SK-N-SH (cell line): Measurements from ENCODE around the gene KRTAP10-8. TPM values are rescaled to one million over a fixed set of nuclear protein-coding genes. Genes with fewer than 3 reads are reported as not detected.

Source experiments
- CTCF ChIA-PET: fragments of 300-600, 350-600 bp; formaldehyde crosslinking; extraction: SDS; loops from one replicate; lab custom pipeline; 2021; lab: Yijun Ruan, JAX
- POLR2A ChIA-PET: fragments of 350-600 bp; sonication (Branson Sonifier 250); formaldehyde crosslinking; extraction: SDS; loops from one replicate; lab custom pipeline; 2020; ENCODE audit warnings: antibody characterized with exemption, inconsistent platforms; lab: Yijun Ruan, JAX
- DNase-seq: peaks from one replicate; pipeline ENCODE4 v3.0.0; 2012
- H2AFZ ChIP-seq: fragments of 200-600 bp; sonication (generic); 2 replicates; pipeline ENCODE4 v1.8.1; 2016; ENCODE audit warnings: antibody characterized with exemption, mild to moderate bottlenecking, low read depth
- H3F3A ChIP-seq: fragments of 200-600 bp; sonication (generic); replicated peaks from 2 replicates; pipeline ENCODE3; 2016; ENCODE audit warnings: antibody characterized with exemption, mild to moderate bottlenecking; ENCODE audit not compliant: insufficient read depth
- H3K27ac ChIP-seq, 2 experiments: fragments of 200-500 bp in 1 of 2; fragments of 200-600 bp in 1 of 2; sonication (Bioruptor generic) in 1 of 2; sonication (generic), shearing (Covaris generic) in 1 of 2; 2 replicates each; pipeline versions ENCODE4 v1.5.1 to v1.6.1; 2014 to 2016; ENCODE audit warnings: low read depth in 2 of 2, inconsistent platforms in 1 of 2, low read length in 1 of 2, mild to moderate bottlenecking in 1 of 2, mixed read lengths in 1 of 2
- H3K27me3 ChIP-seq: fragments of 200-600 bp; sonication (generic), shearing (Covaris generic); 2 replicates; pipeline ENCODE4 v1.6.1; 2016; ENCODE audit warnings: mixed run types; ENCODE audit not compliant: insufficient read depth
- H3K36me3 ChIP-seq, 2 experiments: fragments of 200-500 bp in 1 of 2; fragments of 200-600 bp in 1 of 2; sonication (Bioruptor generic) in 1 of 2; sonication (generic) in 1 of 2; replicated peaks in 1 of 2; 2 replicates each; pipeline versions ENCODE3 to v1.5.1; 2014 to 2016; ENCODE audit warnings: low read length in 1 of 2, mild to moderate bottlenecking in 1 of 2; ENCODE audit not compliant: insufficient read depth in 2 of 2, control insufficient read depth in 1 of 2
- H3K4me1 ChIP-seq, 2 experiments: fragments of 200-500 bp in 1 of 2; fragments of 200-600 bp in 1 of 2; sonication (Bioruptor generic) in 1 of 2; sonication (generic), shearing (Covaris generic) in 1 of 2; 2 replicates each; pipeline versions ENCODE4 v1.5.1 to v1.6.1; 2014 to 2016; ENCODE audit warnings: low read depth in 1 of 2, low read length in 1 of 2, mixed run types in 1 of 2; ENCODE audit not compliant: insufficient read depth in 2 of 2, control insufficient read depth in 1 of 2
- H3K4me2 ChIP-seq: fragments of 200-600 bp; sonication (generic), shearing (Covaris generic); 2 replicates; pipeline ENCODE4 v1.6.1; 2017; ENCODE audit warnings: mixed run types
- H3K4me3 ChIP-seq, 2 experiments: fragments of 200-500 bp in 1 of 2; fragments of 200-600 bp in 1 of 2; sonication (Bioruptor generic) in 1 of 2; sonication (generic), shearing (Covaris generic) in 1 of 2; 2 replicates each; pipeline versions ENCODE4 v1.5.1 to v1.8.1; 2014 to 2016; ENCODE audit warnings: low read depth in 2 of 2, inconsistent platforms in 1 of 2, low read length in 1 of 2, mild to moderate bottlenecking in 1 of 2, mixed read lengths in 1 of 2, moderate library complexity in 1 of 2
- H3K79me2 ChIP-seq: fragments of 200-600 bp; sonication (generic); 2 replicates; pipeline ENCODE4 v1.8.1; 2017; ENCODE audit warnings: mild to moderate bottlenecking; ENCODE audit not compliant: insufficient read depth
- H3K9ac ChIP-seq: fragments of 200-600 bp; sonication (generic); 2 replicates; pipeline ENCODE4 v1.6.1; 2017; ENCODE audit warnings: mixed run types
- H3K9me2 ChIP-seq: fragments of 200-600 bp; sonication (generic); 2 replicates; pipeline ENCODE4 v1.6.1; 2017; ENCODE audit warnings: mixed run types
- H3K9me3 ChIP-seq: fragments of 200-600 bp; sonication (generic); 2 replicates; pipeline ENCODE4 v1.6.1; 2017; ENCODE audit warnings: mixed run types, mild to moderate bottlenecking, moderate library complexity
- H4K20me1 ChIP-seq: fragments of 200-600 bp; sonication (generic); 2 replicates; pipeline ENCODE4 v1.6.1; 2017; ENCODE audit warnings: mild to moderate bottlenecking, mixed run types; ENCODE audit not compliant: insufficient read depth
- ELF1 ChIP-seq: IDR thresholded peaks from 2 replicates; pipeline ENCODE4 v1.4.0; 2012
- EZH2phosphoT487 ChIP-seq: fragments of 200-600 bp; sonication (generic); IDR thresholded peaks from 2 replicates; pipeline ENCODE4 v1.6.1; 2017; ENCODE audit warnings: low read depth, mixed run types, mild to moderate bottlenecking, antibody characterized with exemption, moderate library complexity, borderline replicate concordance
- FOXJ3 ChIP-seq: sonication (generic); formaldehyde crosslinking; IDR thresholded peaks from 2 replicates; pipeline ENCODE4 v1.5.1; 2020; ENCODE audit warnings: mild to moderate bottlenecking, missing genetic modification reagents
- FOXM1 ChIP-seq: IDR thresholded peaks from 2 replicates; pipeline ENCODE4 v1.4.0; 2012; ENCODE audit warnings: low read depth, mild to moderate bottlenecking
- GABPA ChIP-seq: IDR thresholded peaks from 2 replicates; pipeline ENCODE4 v1.4.0; 2012; ENCODE audit warnings: low read depth, mild to moderate bottlenecking
- IRF3 ChIP-seq: fragments of 150-350 bp; IDR thresholded peaks from 2 replicates; pipeline ENCODE4 v1.6.1; 2016; ENCODE audit warnings: mild to moderate bottlenecking, low read depth, low read length
- JUND ChIP-seq: IDR thresholded peaks from 2 replicates; pipeline ENCODE4 v1.4.0; 2012
- NFIC ChIP-seq: IDR thresholded peaks from 2 replicates; pipeline ENCODE4 v1.4.0; 2012; ENCODE audit warnings: borderline replicate concordance
- REST ChIP-seq: IDR thresholded peaks from 2 replicates; pipeline ENCODE4 v1.6.1; 2012; ENCODE audit warnings: mild to moderate bottlenecking, low read depth, low read length, moderate library complexity
- RXRA ChIP-seq: IDR thresholded peaks from 2 replicates; pipeline ENCODE4 v1.4.0; 2012; ENCODE audit warnings: low read depth, mild to moderate bottlenecking, borderline replicate concordance
- TAF1 ChIP-seq: IDR thresholded peaks from 2 replicates; pipeline ENCODE4 v1.6.1; 2012; ENCODE audit warnings: low read depth, mild to moderate bottlenecking, low read length, moderate library complexity, borderline replicate concordance
- WGBS: methylation state at CpG from one replicate; pipeline ENCODE4 v1.1.6; 2017; ENCODE audit warnings: low lambda C conversion rate; 5-methylcytosine and 5-hydroxymethylcytosine counted together
- polyA plus RNA-seq, 3 experiments: library from polyadenylated mRNA; depleted of rRNA; stranded (reverse); fragments of >200 nt; gene quantifications; 2 replicates each; pipeline ENCODE4 v1.2.3, GENCODE V29; 2012

The KRTAP10-8 gene
- polyA plus RNA-seq, 1 of the 3 experiments (the other 2 are of a cell fraction) = not detected

GRCh38 chr21:44585892-44586291, 26.0 kb upstream of the KRTAP10-8 start (continued):
- TF ChIP-seq FOXM1 (no peak), FOXJ3 (no peak), ELF1 (no peak), REST (no peak), RXRA (no peak)

GRCh38 chr21:44589094-44589493, 22.8 kb upstream of the KRTAP10-8 start:
- no peak for DNase-seq
- peaks cover 0 to 2% of the 10 kb centered on the region in 2 experiments; a peak in 1 of 4 replicates for H3K4me1 ChIP-seq
- 40% methylated on average over 2 of the region's 2 CpGs for WGBS
- no peaks in the 10 kb centered on the region for H3K9me2 ChIP-seq
- H3K4me2 ChIP-seq = no peak overlapping the region
- H3K36me3 ChIP-seq = no peaks in the 10 kb centered on the region
- ChIA-PET CTCF (interaction anchor here (0.6 kb wide), 1 partner anchor 73 kb away, joined by 3 read pairs; no protein-coding TSS in a partner anchor), POLR2A (no interaction called here)
- H3K9me3 ChIP-seq = no peaks in the 10 kb centered on the region
- H3K27me3 ChIP-seq = peaks cover 3% of the 10 kb centered on the region
- no peaks in the 10 kb centered on the region for H3F3A ChIP-seq
- no peak overlapping the region for H3K4me3 ChIP-seq
- no peak overlapping the region for H2AFZ ChIP-seq
- H3K79me2 ChIP-seq = no peaks in the 10 kb centered on the region
- no peak overlapping the region for H3K9ac ChIP-seq
- TF ChIP-seq IRF3 (no peak), NFIC (no peak), TAF1 (no peak), JUND (no peak), GABPA (no peak), EZH2phosphoT487 (no peak)
- no peak overlapping the region for H3K27ac ChIP-seq
- H4K20me1 ChIP-seq = no peaks in the 10 kb centered on the region
